Gastrocnemius medialis (tissue), 4 donors: ENCODE measurements around the gene PLXND1. TPM values are rescaled to one million over a fixed set of nuclear protein-coding genes. Genes with fewer than 3 reads are reported as not detected.
A peak's percentile ranks its signal among the peaks of the same experiment; 100 is the strongest.

Experiments used
- ATAC-seq, 2 donors: fragments of 150-250 bp; one replicate each; pipeline ENCODE4 v1.9.1; 2016
- DNase-seq, 2 donors: peaks; one replicate each; pipeline ENCODE4 v3.0.0-alpha.2; 2019
- H3K27ac ChIP-seq, 4 donors: fragments of 200-600 bp; sonication (generic); 1 replicate in 1 of 4; 2 replicates in 3 of 4; pipeline ENCODE4 v1.5.1; 2016 to 2018; ENCODE audit warnings: mild to moderate bottlenecking in 2 of 4, moderate library complexity in 1 of 4
- H3K27me3 ChIP-seq, 3 donors: fragments of 200-600 bp; sonication (generic) in 2 of 3; 1 replicate in 1 of 3; 2 replicates in 2 of 3; pipeline versions ENCODE4 v1.5.1 to v1.6.0; 2016 to 2019; ENCODE audit warnings: mild to moderate bottlenecking in 1 of 3, moderate library complexity in 1 of 3
- H3K36me3 ChIP-seq, 2 donors: fragments of 200-600 bp; sonication (generic) in 1 of 2; one replicate each; pipeline ENCODE4 v1.5.1; 2017 to 2018
- H3K4me1 ChIP-seq, 2 donors: fragments of 200-600 bp; sonication (generic) in 1 of 2; one replicate each; pipeline ENCODE4 v1.5.1; 2016 to 2017; ENCODE audit warnings: mild to moderate bottlenecking in 2 of 2
- H3K4me3 ChIP-seq, 4 donors: fragments of 200-600 bp; sonication (generic) in 3 of 4; 1 replicate in 1 of 4; 2 replicates in 3 of 4; pipeline ENCODE4 v1.5.1; 2016 to 2019; ENCODE audit warnings: mild to moderate bottlenecking in 2 of 4
- H3K9me3 ChIP-seq, 3 donors: fragments of 200-600 bp; sonication (generic) in 2 of 3; 1 replicate in 1 of 3; 2 replicates in 2 of 3; pipeline ENCODE4 v1.5.1; 2016 to 2019
- POLR2A ChIP-seq, 2 donors: fragments of 450-650 bp; IDR thresholded peaks; one replicate each; pipeline ENCODE4 v1.6.1; 2017; ENCODE audit warnings: antibody characterized with exemption in 2 of 2, mild to moderate bottlenecking in 2 of 2, moderate library complexity in 2 of 2
- in situ Hi-C, 4 donors: fragments of 200-750 bp; cut with MboI; loops; one replicate each; pipeline versions ENCODE4 v1.15.0 to v1.8.0; 2017; ENCODE audit warnings: low sequenced_read_pairs in 4 of 4
- intact Hi-C: fragments of 100-400 bp; cut with DNase I; formaldehyde crosslinking; loops from one replicate; pipeline ENCODE4 v1.15.1; 2023; ENCODE audit warnings: low total_unique reads
- total RNA-seq, 4 donors: library from RNA; depleted of rRNA; stranded (reverse); fragments of >200 nt; gene quantifications; one replicate each; pipeline versions ENCODE4 v1.1.0 to v1.2.3, GENCODE V29; 2016
- TF ChIP-seq, protein P1 (sequence below), 5 experiments: fragments of 450-650 bp in 3 of 5; fragments of 200-600 bp in 2 of 5; sonication (generic) in 2 of 5; IDR thresholded peaks in 4 of 5; conservative IDR thresholded peaks in 1 of 5; 1 replicate in 4 of 5; 2 replicates in 1 of 5; pipeline ENCODE4 v1.5.1; 2016 to 2019; ENCODE audit warnings: antibody characterized with exemption in 5 of 5, mild to moderate bottlenecking in 3 of 5, moderate library complexity in 3 of 5

Gene PLXND1
- total RNA-seq, 4 donors from 2014 or later, result 15.7 to 70.9 (median 19.9) TPM

GRCh38 chr3:129651435-129652202 is 45.1 kb upstream of the PLXND1 start:
- intact Hi-C loops (loop anchor here (1.0 to 5.0 kb wide), 3 partner anchors 174 to 281 kb away; partner anchors contain the start of gene TMCC1), in situ Hi-C loops (loop anchor here (5.0 to 10.0 kb wide), 5 partner anchors 73 to 283 kb away; no protein-coding TSS in a partner anchor)
- Histone ChIP-seq H3K27ac (peak overlapping the region; percentile 5 to 37 (median 14)), H3K4me1 (peaks cover 39 to 47% of the 10 kb centered on the region in 2 donors), H3K27me3 (no peaks in the 10 kb centered on the region), H3K4me3 (no peak overlapping the region), H3K9me3 (no peaks in the 10 kb centered on the region), H3K36me3 (peaks cover 0 to 11% of the 10 kb centered on the region in 2 donors)
- ATAC-seq, result peak; percentile 13 to 30
- TF ChIP-seq POLR2A (IDR thresholded peaks at IDR 0.05), result no peak
- TF ChIP-seq, protein P1, sequence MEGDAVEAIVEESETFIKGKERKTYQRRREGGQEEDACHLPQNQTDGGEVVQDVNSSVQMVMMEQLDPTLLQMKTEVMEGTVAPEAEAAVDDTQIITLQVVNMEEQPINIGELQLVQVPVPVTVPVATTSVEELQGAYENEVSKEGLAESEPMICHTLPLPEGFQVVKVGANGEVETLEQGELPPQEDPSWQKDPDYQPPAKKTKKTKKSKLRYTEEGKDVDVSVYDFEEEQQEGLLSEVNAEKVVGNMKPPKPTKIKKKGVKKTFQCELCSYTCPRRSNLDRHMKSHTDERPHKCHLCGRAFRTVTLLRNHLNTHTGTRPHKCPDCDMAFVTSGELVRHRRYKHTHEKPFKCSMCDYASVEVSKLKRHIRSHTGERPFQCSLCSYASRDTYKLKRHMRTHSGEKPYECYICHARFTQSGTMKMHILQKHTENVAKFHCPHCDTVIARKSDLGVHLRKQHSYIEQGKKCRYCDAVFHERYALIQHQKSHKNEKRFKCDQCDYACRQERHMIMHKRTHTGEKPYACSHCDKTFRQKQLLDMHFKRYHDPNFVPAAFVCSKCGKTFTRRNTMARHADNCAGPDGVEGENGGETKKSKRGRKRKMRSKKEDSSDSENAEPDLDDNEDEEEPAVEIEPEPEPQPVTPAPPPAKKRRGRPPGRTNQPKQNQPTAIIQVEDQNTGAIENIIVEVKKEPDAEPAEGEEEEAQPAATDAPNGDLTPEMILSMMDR (IDR thresholded peaks at IDR 0.05 in 4 of 5, conservative IDR thresholded peaks at IDR 0.05 in 1 of 5), result no peak
- DNase-seq, result peak in 1 of 2 donors; percentile 27

DNA sequence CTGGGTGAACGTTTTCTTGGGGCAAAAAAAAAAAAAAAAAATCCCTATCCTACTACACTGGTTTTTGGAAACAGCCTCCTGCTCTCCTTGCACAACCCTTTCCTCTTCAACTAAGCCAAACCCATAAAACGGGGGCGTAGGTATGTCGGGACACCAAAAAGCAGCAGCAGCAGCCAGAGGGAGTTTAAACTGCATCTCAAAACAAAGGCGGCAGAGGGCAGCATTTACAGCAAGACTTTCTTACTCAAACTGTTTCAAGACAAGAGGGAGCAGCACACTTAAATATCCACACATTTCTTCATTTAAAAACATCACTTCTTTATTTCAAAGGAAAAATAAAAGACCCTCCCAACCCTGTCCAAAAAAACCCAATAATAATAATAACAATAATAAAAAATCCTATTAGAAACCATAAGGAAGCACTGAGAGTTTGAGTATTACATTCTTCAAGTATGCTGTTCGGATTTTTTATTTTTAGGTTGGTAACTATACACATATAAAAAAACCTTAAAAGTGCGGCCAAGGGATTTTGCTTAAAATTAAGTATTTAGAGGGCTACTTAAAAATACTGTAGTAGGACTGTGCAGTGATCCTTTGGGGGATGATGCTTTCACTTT is 43.9 kb upstream of the PLXND1 start:
- in situ Hi-C loops, result loop anchor here (5.0 to 10.0 kb wide), 5 partner anchors 74 to 284 kb away; no protein-coding TSS in a partner anchor
- TF ChIP-seq, protein P1 (IDR thresholded peaks at IDR 0.05 in 4 of 5, conservative IDR thresholded peaks at IDR 0.05 in 1 of 5), result peak; percentile 51 to 81 (median 71)
- TF ChIP-seq POLR2A (IDR thresholded peaks at IDR 0.05), result no peak
- Histone ChIP-seq H3K4me3 (no peak overlapping the region), H3K4me1 (peaks cover 26 to 35% of the 10 kb centered on the region in 2 donors), H3K27ac (peak overlapping the region in 1 of 4 donors; percentile 9), H3K27me3 (no peaks in the 10 kb centered on the region), H3K36me3 (peaks cover 0 to 11% of the 10 kb centered on the region in 2 donors), H3K9me3 (no peaks in the 10 kb centered on the region)
- intact Hi-C loops, result loop anchor here (1.0 to 5.0 kb wide), 3 partner anchors 179 to 282 kb away; partner anchors contain the start of gene TMCC1
- ATAC-seq, result peak; percentile 46 to 70
- peak; percentile 35 to 71 for DNase-seq

DNA sequence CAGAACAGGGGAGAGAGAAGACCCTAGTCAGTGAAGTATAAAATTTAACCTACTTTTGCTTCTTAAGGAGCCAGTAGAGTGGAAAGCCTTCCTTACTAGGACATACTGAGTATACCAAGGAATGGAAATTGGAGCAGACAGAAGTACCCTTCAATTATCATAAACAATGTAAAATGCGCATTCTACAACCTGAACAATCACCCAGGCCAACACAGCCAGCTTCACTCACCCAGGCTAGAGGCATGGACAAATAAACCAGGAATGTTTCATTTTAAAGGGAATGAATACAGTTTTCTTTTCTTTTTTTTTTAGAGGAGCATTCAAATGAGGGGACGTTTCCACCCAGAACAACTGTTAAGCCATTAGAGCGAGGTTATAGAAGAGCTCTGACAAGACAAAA is 41.9 kb upstream of the PLXND1 start:
- Histone ChIP-seq H3K4me3 (no peak overlapping the region), H3K4me1 (peaks cover 21 to 26% of the 10 kb centered on the region in 2 donors), H3K27ac (no peak overlapping the region), H3K36me3 (no peaks in the 10 kb centered on the region), H3K27me3 (no peaks in the 10 kb centered on the region), H3K9me3 (no peaks in the 10 kb centered on the region)
- intact Hi-C loops, result no loop called here
- in situ Hi-C loops, result no loop called here
- DNase-seq, result no peak
- TF ChIP-seq POLR2A (IDR thresholded peaks at IDR 0.05), result no peak
- TF ChIP-seq, protein P1 (IDR thresholded peaks at IDR 0.05 in 4 of 5, conservative IDR thresholded peaks at IDR 0.05 in 1 of 5), result no peak
- ATAC-seq, result no peak

DNA sequence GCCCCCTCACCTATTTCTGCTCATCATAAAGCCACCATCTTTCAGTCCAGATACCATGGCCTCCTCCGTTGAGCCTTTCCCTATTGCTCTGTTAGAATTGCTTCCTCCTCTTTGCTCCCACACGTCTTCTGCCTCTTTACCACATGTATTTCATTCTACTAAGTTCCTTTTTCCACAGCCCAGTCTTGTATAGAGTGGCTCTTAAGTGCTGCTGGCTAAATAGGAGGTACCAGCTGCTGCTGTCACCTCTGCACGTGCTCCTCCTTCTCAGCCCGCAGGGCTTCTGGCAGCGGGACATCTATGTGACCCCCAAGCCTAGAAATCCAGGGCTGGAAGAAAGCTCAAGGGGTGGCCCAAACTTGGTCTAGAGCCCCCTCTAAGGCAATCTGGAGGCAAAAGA is 38.8 kb upstream of the PLXND1 start:
- intact Hi-C loops, result no loop called here

More for the DNA sequence above, 38.8 kb upstream of the PLXND1 start:
- in situ Hi-C loops, result no loop called here
- H3K27me3 ChIP-seq, result no peaks in the 10 kb centered on the region
- ATAC-seq (no peak), DNase-seq (no peak)
- no peaks in the 10 kb centered on the region for H3K36me3 ChIP-seq
- no peak overlapping the region for H3K27ac ChIP-seq
- no peak for TF ChIP-seq POLR2A (IDR thresholded peaks at IDR 0.05)
- TF ChIP-seq, protein P1 (IDR thresholded peaks at IDR 0.05 in 4 of 5, conservative IDR thresholded peaks at IDR 0.05 in 1 of 5), result no peak
- H3K4me3 ChIP-seq, result no peak overlapping the region
- no peaks in the 10 kb centered on the region for H3K9me3 ChIP-seq
- peaks cover 4 to 7% of the 10 kb centered on the region in 2 donors for H3K4me1 ChIP-seq
